CD4-positive, CD25-positive, alpha-beta regulatory T cell (primary cell): ENCODE results near the gene GFOD2. TPM values are rescaled to one million over a fixed set of nuclear protein-coding genes. Genes with fewer than 3 reads are reported as not detected.

ENCODE experiments used
- ATAC-seq, 2 donors: fragments of 150-1000 bp; cut with Tn5 transposase; one replicate each; pipeline ENCODE4 v1.10.0; 2021; ENCODE audit warnings: low read depth in 2 of 2, moderate number of reproducible peaks in 2 of 2, moderate library complexity in 1 of 2
- DNase-seq, 3 donors: peaks; one replicate each; pipeline versions ENCODE4 v3.0.0 to v3.0.0-alpha.2; 2012 to 2022; ENCODE audit warnings: mixed read lengths in 1 of 3
- H3K27ac ChIP-seq: one replicate; pipeline ENCODE4 v1.7.0; 2013; ENCODE audit warnings: mild to moderate bottlenecking, low read length; ENCODE audit not compliant: insufficient read depth, poor library complexity, severe bottlenecking
- H3K27me3 ChIP-seq: one replicate; pipeline ENCODE4 v1.7.0; 2013; ENCODE audit warnings: low read length; ENCODE audit not compliant: control insufficient read depth, insufficient read depth
- H3K36me3 ChIP-seq: one replicate; pipeline ENCODE4 v1.7.0; 2013; ENCODE audit warnings: mild to moderate bottlenecking, low read length, moderate library complexity; ENCODE audit not compliant: control insufficient read depth, insufficient read depth
- H3K4me1 ChIP-seq: 2 replicates; pipeline ENCODE4 v1.7.0; 2013; ENCODE audit warnings: mild to moderate bottlenecking, low read length; ENCODE audit not compliant: insufficient read depth, control insufficient read depth, poor library complexity, severe bottlenecking
- H3K4me3 ChIP-seq: one replicate; pipeline ENCODE4 v1.7.0; 2013; ENCODE audit warnings: low read depth, mild to moderate bottlenecking, low read length, moderate library complexity
- H3K9me3 ChIP-seq, 2 experiments: 1 replicate in 1 of 2; 2 replicates in 1 of 2; pipeline ENCODE4 v1.7.0; 2013; ENCODE audit warnings: low read length in 2 of 2, mild to moderate bottlenecking in 1 of 2, moderate library complexity in 1 of 2; ENCODE audit not compliant: control insufficient read depth in 2 of 2
- H3K27ac Mint-ChIP-seq, 3 donors: one replicate each; pipeline ENCODE4 v1.8.0; 2020 to 2022; ENCODE audit warnings: mild to moderate bottlenecking in 3 of 3, mixed read lengths in 3 of 3, moderate library complexity in 2 of 3
- H3K27me3 Mint-ChIP-seq: one replicate; pipeline ENCODE4 v1.8.0; 2022; ENCODE audit warnings: mild to moderate bottlenecking, mixed read lengths
- H3K36me3 Mint-ChIP-seq: one replicate; pipeline ENCODE4 v1.8.0; 2020; ENCODE audit warnings: mixed read lengths
- H3K4me1 Mint-ChIP-seq, 4 donors: one replicate each; pipeline ENCODE4 v1.8.0; 2020 to 2022; ENCODE audit warnings: mixed read lengths in 4 of 4, mild to moderate bottlenecking in 1 of 4
- H3K4me3 Mint-ChIP-seq, 4 donors: one replicate each; pipeline ENCODE4 v1.8.0; 2020 to 2022; ENCODE audit warnings: mild to moderate bottlenecking in 4 of 4, mixed read lengths in 4 of 4, moderate library complexity in 3 of 4
- H3K9me3 Mint-ChIP-seq, 7 donors: one replicate each; pipeline ENCODE4 v1.8.0; 2020 to 2022; ENCODE audit warnings: mixed read lengths in 7 of 7, mild to moderate bottlenecking in 3 of 7, moderate library complexity in 2 of 7
- polyA plus RNA-seq, 4 donors: library from polyadenylated mRNA; unstranded; fragments of 300-500 nt; fragmentation: Illumina TruSeq; gene quantifications; one replicate each; pipeline ENCODE4 v1.2.3, GENCODE V29; 2021
- total RNA-seq: library from RNA; stranded (reverse); gene quantifications from one replicate; pipeline ENCODE4 v1.2.3, GENCODE V29; 2022

The GFOD2 gene
- total and polyA plus RNA-seq, 5 donors from 2014 or later, result 9.0 to 12.1 (median 11.4) TPM

DNA sequence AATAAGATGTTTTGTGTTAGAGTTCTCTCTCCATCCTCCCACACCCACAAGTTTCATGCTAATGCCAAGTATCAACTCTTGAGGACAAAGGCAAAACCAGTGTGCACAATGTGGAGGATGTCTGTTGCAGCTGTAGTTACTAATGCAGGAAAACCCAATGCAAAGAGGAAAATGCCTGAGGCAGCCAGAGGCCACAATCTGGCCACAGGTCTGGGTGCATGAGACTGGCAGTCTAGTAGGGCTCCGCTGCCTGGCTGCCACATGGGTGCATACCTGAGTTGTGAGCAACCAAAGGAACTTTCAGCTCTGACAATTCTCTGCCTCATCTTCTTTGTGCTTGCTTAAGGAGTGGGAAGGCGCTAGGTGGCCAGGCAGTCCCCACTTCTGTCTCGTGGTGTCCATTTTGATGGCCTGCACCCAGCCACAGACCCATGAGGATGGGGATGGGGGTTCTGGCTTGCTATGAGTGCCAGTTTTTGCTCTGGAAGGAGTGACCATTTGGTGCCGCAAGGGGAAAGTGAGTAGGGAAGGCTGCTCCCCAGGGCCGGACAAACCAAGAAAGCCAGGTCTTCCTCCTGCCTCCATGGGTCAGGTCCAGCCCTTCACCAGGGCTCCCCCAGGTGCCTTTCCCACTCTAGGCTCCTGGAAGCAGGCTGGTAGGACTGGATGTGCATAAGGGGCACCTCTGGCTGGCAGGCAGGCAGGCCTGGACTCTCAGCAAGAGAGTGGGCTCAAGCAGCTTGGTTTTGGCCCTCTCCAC is 4.2 kb upstream of the GFOD2 start:
- H3K27me3 Mint-ChIP-seq, result no peaks in the 10 kb centered on the region
- H3K9me3 Mint-ChIP-seq, result no peaks in the 10 kb centered on the region
- Histone ChIP-seq H3K4me3 (no peak overlapping the region), H3K36me3 (peaks cover 21% of the 10 kb centered on the region), H3K9me3 (no peaks in the 10 kb centered on the region), H3K27ac (no peak overlapping the region), H3K4me1 (peaks cover 14% of the 10 kb centered on the region), H3K27me3 (no peaks in the 10 kb centered on the region)
- H3K27ac Mint-ChIP-seq, result no peak overlapping the region
- DNase-seq, result no peak
- no peak for ATAC-seq
- H3K4me3 Mint-ChIP-seq, result peak overlapping the region in 1 of 4 donors; percentile 64
- peaks cover 9 to 26% (median 20%) of the 10 kb centered on the region in 4 donors for H3K4me1 Mint-ChIP-seq
- peaks cover 16% of the 10 kb centered on the region for H3K36me3 Mint-ChIP-seq

DNA sequence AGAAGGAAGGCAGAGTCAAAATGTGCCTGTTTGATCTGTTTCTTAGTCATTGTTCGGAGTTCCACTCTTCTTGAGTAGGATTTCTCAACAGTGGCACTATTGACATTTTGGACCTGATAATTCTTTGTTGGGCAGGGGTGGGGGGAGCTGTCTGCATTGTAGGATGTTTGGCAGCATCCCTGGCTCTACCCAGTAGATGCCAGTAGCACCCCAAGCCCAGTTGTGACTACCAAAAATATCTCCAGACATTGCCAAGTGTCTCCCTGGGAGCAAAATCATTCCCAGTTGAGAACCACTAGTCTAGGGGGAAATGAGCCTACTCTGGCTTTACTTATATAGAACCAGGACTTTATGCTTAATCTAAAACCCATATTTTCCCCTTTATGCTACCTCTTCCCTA is 1.1 kb upstream of the GFOD2 start:
- no peaks in the 10 kb centered on the region for H3K9me3 Mint-ChIP-seq
- H3K4me1 ChIP-seq, result peaks cover 21% of the 10 kb centered on the region
- no peaks in the 10 kb centered on the region for H3K27me3 Mint-ChIP-seq
- H3K36me3 Mint-ChIP-seq, result peaks cover 5% of the 10 kb centered on the region
- H3K27ac ChIP-seq, result peak overlapping the region; percentile 84
- H3K27ac Mint-ChIP-seq, result peak overlapping the region; percentile 9 to 97 (median 95)
- DNase-seq (no peak), ATAC-seq (no peak)
- peak overlapping the region; percentile 90 to 99 (median 96) for H3K4me3 Mint-ChIP-seq
- H3K4me1 Mint-ChIP-seq, result peaks cover 15 to 48% (median 37%) of the 10 kb centered on the region in 4 donors
- H3K36me3 ChIP-seq, result peaks cover 7% of the 10 kb centered on the region
- no peaks in the 10 kb centered on the region for H3K9me3 ChIP-seq
- peak overlapping the region; percentile 93 for H3K4me3 ChIP-seq
- H3K27me3 ChIP-seq, result no peaks in the 10 kb centered on the region

DNA sequence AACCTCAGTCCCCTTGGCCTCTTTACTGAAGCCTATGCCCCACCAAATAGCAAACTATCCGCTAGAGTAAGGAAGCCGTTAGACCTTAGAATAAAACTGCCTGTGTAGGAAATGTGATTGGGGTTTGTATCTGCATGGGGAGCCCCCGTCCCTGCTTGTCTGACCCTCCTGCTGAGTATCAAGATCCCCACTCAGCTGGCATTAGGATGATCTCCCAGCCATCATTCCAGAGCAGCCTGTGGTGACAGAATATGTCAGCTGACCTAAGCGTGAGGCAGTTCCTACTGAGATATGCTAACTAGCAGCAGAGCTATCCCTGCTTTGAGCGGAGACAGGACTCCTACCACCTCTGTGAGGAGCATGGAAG is 645 bp upstream of the GFOD2 start:
- H3K27ac ChIP-seq, result peak overlapping the region; percentile 84
- Mint-ChIP-seq H3K9me3 (no peaks in the 10 kb centered on the region), H3K36me3 (no peaks in the 10 kb centered on the region), H3K4me3 (peak overlapping the region; percentile 90 to 99 (median 96)), H3K27ac (peak overlapping the region; percentile 95 to 97 (median 97)), H3K27me3 (no peaks in the 10 kb centered on the region), H3K4me1 (peaks cover 15 to 51% (median 38%) of the 10 kb centered on the region in 4 donors)
- DNase-seq (no peak), ATAC-seq (peak; percentile 3 to 19)
- H3K4me1 ChIP-seq, result peaks cover 21% of the 10 kb centered on the region
- peak overlapping the region; percentile 93 for H3K4me3 ChIP-seq
- H3K9me3 ChIP-seq, result no peaks in the 10 kb centered on the region
- peaks cover 5% of the 10 kb centered on the region for H3K36me3 ChIP-seq
- H3K27me3 ChIP-seq, result no peaks in the 10 kb centered on the region

DNA sequence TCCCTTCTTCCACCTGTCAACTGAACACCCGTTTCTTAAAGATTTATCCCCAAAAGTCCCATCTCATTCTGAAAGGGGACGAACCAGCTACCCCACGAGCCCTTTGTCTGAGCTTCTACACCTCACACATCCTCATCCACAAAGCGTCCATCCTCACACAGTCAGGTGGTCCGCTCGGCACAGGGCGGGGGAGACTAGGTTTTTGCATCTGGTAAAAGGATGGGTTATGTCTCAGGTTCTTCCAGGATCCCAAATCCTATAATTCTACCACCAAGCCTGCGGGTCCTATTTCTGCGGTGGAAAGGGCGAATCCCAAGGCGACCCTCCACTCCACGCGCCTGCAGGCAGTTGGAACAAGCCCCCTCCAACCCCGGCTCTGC is 458 bp downstream of the GFOD2 start:
- ATAC-seq, result no peak
- peak overlapping the region; percentile 90 to 99 (median 96) for H3K4me3 Mint-ChIP-seq

DNA sequence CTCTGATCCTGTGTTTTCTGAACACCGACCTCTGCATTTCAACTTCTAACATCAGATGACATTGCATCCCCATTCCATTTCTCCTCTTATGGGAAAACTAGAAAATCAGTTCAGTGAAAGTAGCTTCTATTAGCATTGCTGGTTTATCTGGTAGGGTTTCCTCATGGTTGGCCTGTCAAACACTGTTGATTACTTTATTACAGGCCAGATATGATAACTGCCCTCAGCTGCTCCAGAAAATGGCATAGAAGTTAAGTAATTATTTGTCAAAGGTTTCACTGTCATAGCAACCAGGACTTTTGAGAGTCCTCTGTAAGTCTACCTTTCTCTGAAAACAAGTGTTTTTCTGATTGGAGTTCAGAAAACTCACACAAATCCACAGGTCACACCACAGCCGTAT is 3.0 kb downstream of the GFOD2 start:
- Mint-ChIP-seq H3K27ac (no peak overlapping the region), H3K4me3 (peak overlapping the region in 3 of 4 donors; percentile 13 to 90 (median 48)), H3K27me3 (no peaks in the 10 kb centered on the region), H3K36me3 (peaks cover 3% of the 10 kb centered on the region), H3K4me1 (peaks cover 21 to 73% (median 52%) of the 10 kb centered on the region in 4 donors), H3K9me3 (no peaks in the 10 kb centered on the region)
- H3K4me1 ChIP-seq, result peaks cover 21% of the 10 kb centered on the region
- ATAC-seq (no peak), DNase-seq (no peak)
- H3K9me3 ChIP-seq, result no peaks in the 10 kb centered on the region
- no peak overlapping the region for H3K4me3 ChIP-seq
- no peaks in the 10 kb centered on the region for H3K36me3 ChIP-seq
- no peak overlapping the region for H3K27ac ChIP-seq
- H3K27me3 ChIP-seq, result no peaks in the 10 kb centered on the region

More for the DNA sequence above, 458 bp downstream of the GFOD2 start:
- Histone ChIP-seq H3K27me3 (no peaks in the 10 kb centered on the region), H3K4me3 (peak overlapping the region; percentile 93), H3K9me3 (no peaks in the 10 kb centered on the region), H3K27ac (peak overlapping the region; percentile 84), H3K4me1 (peaks cover 21% of the 10 kb centered on the region), H3K36me3 (peaks cover 4% of the 10 kb centered on the region)
- H3K4me1 Mint-ChIP-seq, result peaks cover 15 to 57% (median 41%) of the 10 kb centered on the region in 4 donors
- H3K36me3 Mint-ChIP-seq, result no peaks in the 10 kb centered on the region
- peak in 2 of 3 donors; percentile 20 to 31 for DNase-seq
- peak overlapping the region; percentile 78 to 97 (median 95) for H3K27ac Mint-ChIP-seq
- H3K9me3 Mint-ChIP-seq, result no peaks in the 10 kb centered on the region
- no peaks in the 10 kb centered on the region for H3K27me3 Mint-ChIP-seq

DNA sequence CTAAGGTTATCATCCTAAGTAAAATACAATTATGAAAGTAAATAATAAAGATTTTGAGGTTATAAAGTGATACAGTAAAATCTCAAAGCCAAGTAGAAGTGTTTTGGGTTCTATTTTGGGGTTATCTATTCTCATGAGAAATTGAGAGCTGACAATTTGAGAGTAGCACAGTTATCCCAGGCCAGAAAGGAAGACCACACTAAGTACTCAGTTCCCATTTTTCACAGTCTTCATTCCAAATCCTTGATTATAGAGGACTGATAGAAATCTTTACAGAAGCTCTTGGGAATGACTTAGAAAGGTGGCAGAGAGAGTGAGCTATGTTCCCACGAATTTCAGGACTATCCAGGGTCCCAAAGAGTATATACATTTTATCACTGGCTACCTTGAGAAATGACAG is 4.6 kb downstream of the GFOD2 start:
- Mint-ChIP-seq H3K27ac (peak overlapping the region in 1 of 3 donors; percentile 13), H3K4me1 (peaks cover 20 to 63% (median 42%) of the 10 kb centered on the region in 4 donors), H3K36me3 (peaks cover 6% of the 10 kb centered on the region), H3K4me3 (no peak overlapping the region), H3K27me3 (no peaks in the 10 kb centered on the region), H3K9me3 (no peaks in the 10 kb centered on the region)
- H3K27me3 ChIP-seq, result no peaks in the 10 kb centered on the region
- DNase-seq, result no peak
- no peaks in the 10 kb centered on the region for H3K9me3 ChIP-seq
- H3K27ac ChIP-seq, result no peak overlapping the region
- peaks cover 12% of the 10 kb centered on the region for H3K4me1 ChIP-seq
- H3K4me3 ChIP-seq, result no peak overlapping the region
- no peaks in the 10 kb centered on the region for H3K36me3 ChIP-seq
- ATAC-seq, result no peak

DNA sequence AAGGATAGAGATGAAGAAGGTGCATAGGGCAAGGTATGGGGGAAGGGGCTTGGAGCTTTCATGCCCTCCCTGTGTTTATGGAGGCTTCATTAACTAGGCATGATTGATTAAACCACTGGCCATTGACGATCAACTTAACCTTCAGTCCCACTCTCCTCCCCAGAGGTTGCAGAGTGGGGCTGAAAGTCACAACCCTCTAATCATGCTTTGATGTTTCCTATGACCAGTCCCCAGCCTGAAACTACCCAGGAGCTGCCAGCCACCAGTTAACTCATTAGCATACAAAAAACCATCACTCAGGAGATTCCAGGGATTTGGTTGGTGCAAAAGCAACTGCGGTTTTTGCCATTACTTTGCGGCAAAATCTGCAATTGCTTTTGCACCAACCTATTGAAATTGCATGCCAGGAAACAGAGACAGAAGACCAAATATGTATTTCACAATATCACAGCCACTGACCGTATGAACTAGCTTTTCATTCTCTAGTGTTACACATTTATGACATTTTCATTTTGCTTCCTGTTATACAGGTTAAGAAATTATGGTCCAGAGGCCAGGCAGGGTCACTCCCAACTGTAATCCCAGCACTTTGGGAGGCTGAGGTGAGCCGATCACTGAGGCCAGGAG is 5.4 kb downstream of the GFOD2 start:
- Histone ChIP-seq H3K4me1 (peaks cover 12% of the 10 kb centered on the region), H3K27me3 (no peaks in the 10 kb centered on the region), H3K4me3 (no peak overlapping the region), H3K36me3 (no peaks in the 10 kb centered on the region), H3K27ac (no peak overlapping the region), H3K9me3 (no peaks in the 10 kb centered on the region)
- peaks cover 20 to 57% (median 40%) of the 10 kb centered on the region in 4 donors for H3K4me1 Mint-ChIP-seq
- ATAC-seq (no peak), DNase-seq (no peak)
- no peaks in the 10 kb centered on the region for H3K27me3 Mint-ChIP-seq
- H3K4me3 Mint-ChIP-seq, result peak overlapping the region in 1 of 4 donors; percentile 35
- H3K27ac Mint-ChIP-seq, result peak overlapping the region in 1 of 3 donors; percentile 36
- H3K9me3 Mint-ChIP-seq, result no peaks in the 10 kb centered on the region
- H3K36me3 Mint-ChIP-seq, result peaks cover 6% of the 10 kb centered on the region
